Ramos (cell line): ENCODE results near the gene TRIM54.
"Not testable (repeated sequence)": the region's sequence is repeated elsewhere in the genome, so short reads cannot be mapped to it uniquely, and the experiment has no call there.

Source experiments
- in situ Hi-C: fragments of 300-500 bp; cut with MboI; formaldehyde crosslinking; loops from one replicate; pipeline ENCODE4 v1.14.3; 2022; ENCODE audit warnings: low sequenced_read_pairs; ENCODE audit not compliant: unreplicated experiment

TRIM54 gene

GRCh38 chr2:27307545-27308358, 25.5 kb downstream of the TRIM54 start:
- in situ Hi-C loops, result no loop called here

DNA sequence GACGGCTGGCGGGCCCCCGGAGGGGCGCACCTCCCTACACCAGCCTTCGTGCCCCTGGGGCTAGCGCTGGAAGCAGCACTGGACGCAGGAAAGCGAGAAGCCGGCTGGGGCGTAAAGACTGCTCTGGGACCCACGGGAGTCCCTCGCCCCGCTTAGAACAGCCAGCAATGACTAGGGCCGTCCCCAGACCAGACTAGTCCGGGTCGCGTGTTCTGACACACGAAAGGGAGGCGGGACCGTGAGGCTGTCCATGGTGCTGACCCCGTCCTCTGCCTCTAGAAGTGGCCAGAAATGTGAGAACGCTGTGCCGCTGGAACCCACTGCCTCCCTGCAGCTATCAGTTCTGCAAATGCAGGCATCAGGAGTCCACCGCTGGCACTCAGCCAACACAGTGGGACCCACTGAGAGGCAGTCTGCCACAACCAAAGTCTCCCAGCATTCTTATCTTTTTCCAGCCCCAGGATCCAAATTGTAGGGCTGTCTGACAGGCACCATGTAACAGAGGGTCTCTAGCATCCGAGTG, 26.2 kb downstream of the TRIM54 start, which contains the start of gene UCN:
Gene UCN (minus strand): TSS at position 87 of the 523 bp plus-strand sequence. CDS start 550 bp downstream, outside the sequence.
- in situ Hi-C loops, result no loop called here

DNA sequence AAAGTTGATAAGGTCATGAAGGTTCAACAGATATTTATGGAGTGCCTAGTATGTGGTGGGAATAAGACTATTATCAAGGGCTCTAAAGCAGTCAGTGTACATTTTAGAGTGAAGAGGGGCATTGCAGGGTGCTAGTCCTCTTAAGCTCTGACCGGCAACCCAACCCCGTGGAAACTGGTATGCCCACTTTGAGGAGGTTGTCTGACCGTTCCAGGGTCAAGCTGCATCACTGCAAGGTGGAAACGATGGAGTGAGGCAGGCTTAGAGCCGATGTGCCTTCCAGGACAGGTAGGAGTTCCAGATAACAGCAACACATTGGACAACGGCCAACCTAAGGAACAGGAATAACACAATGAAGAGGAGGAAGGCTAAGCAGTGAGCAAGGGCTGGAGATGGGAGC, 27.4 kb downstream of the TRIM54 start:
- in situ Hi-C loops, result no loop called here

GRCh38 chr2:27312152-27312551, 29.9 kb downstream of the TRIM54 start:
- in situ Hi-C loops, result no loop called here

DNA sequence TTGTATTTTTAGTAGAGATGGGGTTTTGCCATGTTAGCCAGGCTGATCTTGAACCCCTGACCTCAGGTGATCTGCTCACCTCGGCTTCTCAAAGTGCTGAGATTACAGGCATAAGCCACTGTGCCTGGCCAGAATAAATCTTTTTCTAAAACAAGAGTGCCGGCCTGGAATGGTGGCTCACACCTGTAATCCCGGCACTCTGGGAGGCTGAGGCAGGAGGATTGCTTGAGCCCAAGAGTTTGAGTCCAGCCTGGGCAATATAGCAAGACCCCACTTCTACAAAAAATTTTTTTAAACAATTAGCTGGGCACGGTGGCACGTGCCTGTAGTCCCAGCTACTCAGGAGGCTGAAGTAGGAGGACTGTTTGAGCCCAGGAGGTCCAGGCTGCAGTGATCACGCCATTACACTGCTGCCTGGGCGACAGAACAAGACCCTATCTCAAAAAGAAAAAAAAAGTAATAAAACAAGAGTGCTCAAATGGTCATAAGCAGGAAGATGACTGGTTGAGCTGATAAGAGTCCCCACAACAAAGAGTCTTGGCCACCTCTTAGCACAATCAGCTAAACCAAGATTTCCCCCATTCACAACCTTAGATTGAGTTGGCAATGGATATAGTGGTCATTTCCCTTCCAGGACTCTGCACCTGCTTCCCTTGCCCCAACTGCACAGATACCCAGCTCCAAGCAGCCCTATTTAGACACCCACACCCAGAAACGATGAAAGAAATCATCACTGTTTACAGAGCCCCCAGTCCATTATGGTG, 31.8 kb downstream of the TRIM54 start:
- in situ Hi-C loops, result no loop called here

GRCh38 chr2:27314709-27315108, 32.5 kb downstream of the TRIM54 start:
- in situ Hi-C loops, result no loop called here

DNA sequence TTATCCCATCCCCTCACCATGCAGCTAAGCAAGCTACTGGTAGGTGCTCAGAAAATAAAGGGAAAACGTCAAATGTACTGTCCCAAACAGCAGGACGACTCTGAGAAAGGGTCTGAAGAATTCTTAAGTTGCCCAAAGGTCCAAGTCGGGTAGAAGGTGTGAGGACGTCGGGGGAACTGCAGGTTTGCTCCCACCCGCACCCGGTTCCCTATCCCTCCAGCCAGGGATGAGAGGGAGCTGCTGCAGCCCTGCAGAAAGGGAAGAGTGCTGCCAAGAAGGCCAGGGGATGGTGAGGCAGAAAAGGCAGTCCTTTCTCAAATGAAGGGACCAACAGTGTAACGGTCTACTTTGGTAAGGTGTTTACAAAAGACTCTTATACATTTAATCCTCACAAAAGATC, 32.9 kb downstream of the TRIM54 start:
- in situ Hi-C loops, result no loop called here

GRCh38 chr2:27316655-27317412, 34.6 kb downstream of the TRIM54 start:
- in situ Hi-C loops, result no loop called here

DNA sequence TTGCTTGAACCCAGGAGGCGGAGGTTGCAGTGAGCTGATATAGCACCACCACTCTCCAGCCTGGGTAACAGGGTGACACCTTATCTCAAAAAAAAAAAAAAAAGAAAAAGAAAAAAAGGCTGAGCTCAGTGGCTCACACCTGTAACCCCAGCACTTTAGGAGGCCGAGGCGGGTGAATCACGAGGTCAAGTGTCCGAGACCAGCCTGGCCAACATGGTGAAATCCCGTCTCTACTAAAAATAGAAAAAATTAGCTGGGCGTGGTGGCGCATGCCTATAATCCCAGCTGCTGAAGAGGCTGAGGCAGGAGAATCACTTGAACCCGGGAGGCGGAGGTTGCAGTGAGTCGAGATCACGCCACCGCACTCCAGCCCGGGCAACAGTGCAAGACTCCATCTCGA, 37.6 kb downstream of the TRIM54 start:
- in situ Hi-C loops, result not testable (repeated sequence)

DNA sequence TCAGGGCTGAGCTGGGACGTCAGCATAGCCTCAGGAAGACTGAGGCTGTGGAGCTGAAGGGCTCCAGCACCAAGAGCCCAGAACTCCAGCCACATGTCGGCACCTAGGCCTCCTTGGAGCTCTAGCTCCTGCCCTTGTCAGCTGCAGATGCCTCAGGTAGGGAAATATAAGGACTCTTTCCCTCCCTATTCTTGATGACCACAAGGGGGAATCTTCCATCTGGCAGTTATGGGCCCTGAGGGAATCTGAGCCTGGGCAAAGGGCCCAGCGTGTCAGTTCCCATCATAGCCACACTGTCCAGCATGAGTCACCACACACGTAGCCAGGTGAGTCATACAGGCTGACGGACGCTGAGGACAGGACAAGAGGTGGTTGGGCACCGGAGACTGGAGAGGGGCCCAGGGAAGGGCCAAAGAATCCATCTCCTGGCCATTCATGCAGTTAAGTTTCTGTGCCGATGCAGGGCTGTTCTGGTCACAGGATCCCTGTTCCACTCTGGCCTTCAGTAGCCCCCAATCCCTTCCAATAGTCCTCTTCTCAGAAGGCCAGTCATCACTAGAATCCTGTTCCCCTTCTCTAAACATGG, 38.8 kb downstream of the TRIM54 start:
- in situ Hi-C loops, result no loop called here

DNA sequence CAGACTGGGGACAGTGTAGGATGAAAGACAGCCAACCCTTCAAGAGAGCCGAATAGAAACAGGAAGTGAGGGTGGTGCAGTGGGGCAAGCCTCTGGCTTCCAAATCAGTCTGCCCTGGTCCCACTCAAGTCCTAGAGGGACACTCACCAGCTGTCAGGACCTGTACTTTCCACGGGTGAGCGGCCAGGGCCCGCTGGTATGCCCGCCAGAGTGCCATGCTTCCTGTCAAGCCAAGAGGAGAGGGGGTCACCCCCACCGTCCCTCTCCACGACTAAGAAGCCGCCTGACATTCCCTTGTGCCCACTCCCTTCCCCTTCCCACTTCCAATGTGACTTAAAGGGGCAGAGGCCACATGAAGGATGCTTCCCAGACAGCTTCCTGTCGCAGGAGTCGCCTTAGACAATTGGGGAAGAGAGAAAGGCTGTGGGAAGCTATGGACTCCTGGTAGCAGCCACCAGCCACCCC, 40.1 kb downstream of the TRIM54 start:
- in situ Hi-C loops, result no loop called here

GRCh38 chr2:27322766-27323595, 40.8 kb downstream of the TRIM54 start, which contains the start of gene MPV17:
Gene MPV17 (minus strand): TSS chr2:27323097. CDS start chr2:27322517, 580 bp downstream.
- in situ Hi-C loops, result no loop called here

DNA sequence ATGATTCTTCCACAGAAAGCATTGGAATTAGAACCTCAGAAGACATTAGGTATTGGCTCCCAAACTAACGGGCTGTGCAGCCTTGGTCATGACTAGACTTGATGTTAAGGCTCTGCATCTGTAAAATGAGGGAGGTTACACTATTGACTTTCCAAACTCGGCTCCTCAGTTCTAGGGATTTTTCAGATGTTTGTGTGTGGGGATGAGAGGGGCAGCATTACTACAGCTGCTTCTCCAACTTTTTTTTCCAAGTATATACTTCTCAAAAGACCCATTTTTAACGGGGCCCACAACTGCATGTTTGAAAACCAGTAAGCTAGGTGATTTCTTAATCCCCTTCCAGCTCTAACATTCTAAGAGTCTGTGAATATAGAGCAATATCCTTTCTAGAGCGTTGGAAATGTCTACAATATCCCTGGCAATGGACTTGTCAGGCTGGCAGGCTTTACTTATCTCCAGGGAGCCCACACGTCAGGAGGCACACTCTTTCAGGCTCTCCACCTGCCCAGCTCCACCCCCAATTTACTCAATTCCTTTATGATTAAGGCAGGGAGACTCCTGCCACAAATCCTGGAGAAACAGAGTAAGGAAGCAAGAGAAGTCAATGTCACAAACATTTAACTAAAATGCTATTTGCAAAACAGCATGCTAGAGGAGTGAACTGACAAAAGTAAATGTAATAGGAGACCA, 41.5 kb downstream of the TRIM54 start:
- in situ Hi-C loops, result no loop called here

GRCh38 chr2:27324720-27325119, 42.5 kb downstream of the TRIM54 start:
- in situ Hi-C loops, result no loop called here

- in situ Hi-C loops, result no loop called here
These were observed 53.1 kb downstream of the TRIM54 start for GRCh38 chr2:27335311-27335710.

GRCh38 chr2:27336173-27336572, 53.9 kb downstream of the TRIM54 start:
- in situ Hi-C loops, result no loop called here

DNA sequence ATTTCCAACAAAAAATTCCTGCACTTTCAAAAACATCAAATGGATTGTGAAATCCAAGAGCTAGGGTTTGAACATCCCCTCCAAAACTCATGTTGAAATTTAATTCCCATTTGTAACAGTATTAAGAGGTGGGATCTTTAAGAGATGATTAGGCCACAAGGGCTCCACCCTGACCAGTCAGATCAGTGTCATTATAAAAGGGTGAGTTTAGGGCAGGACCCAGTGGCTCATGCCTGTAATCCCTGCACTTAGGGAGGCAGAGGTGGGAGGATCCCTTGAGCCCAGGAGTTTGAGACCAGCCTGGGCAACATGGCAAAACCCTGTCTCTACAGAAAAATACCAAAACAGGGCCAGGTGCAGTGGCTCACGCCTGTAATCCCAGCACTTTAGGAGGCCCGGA, 65.4 kb downstream of the TRIM54 start:
- in situ Hi-C loops, result no loop called here

DNA sequence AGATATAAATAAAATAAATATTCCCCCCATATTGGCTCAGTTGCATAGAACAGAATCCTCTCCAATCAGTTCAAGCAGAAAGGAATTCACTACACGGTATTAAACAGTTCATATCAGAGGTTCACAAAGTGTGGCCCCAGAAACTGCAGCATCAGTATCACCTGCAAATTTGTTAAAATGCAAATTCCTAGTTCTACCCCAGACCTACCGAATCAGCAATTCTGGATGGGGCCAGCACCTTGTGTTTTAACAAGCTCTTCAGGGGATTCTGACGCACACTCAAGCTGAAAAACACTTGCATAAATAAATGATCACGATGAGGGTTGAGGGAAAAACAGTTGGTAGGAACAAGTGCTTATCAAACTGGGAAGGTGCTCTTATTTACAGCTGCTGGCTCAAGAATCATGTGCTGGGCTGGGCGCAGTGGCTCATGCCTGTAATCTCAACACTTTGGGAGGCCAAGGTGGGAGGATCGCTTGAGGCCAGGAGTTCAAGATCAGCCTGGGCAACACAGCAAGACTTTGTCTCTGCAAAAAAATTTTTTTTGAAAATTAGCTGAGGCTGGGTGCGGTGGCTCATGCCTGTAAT, 68.0 kb downstream of the TRIM54 start:
- in situ Hi-C loops, result no loop called here
